DOHH2 (cell line): Measurements from ENCODE around the gene ZNF512.

ENCODE experiments used
- H3F3A ChIP-seq: fragments of 200-600 bp; sonication (generic), shearing (Covaris generic); 2 replicates; pipeline ENCODE4 v1.6.0; 2016; ENCODE audit warnings: antibody characterized with exemption, mild to moderate bottlenecking; ENCODE audit not compliant: control insufficient read depth, insufficient read depth
- H3K27ac ChIP-seq: fragments of 200-600 bp; sonication (generic); 2 replicates; pipeline ENCODE4 v1.5.1; 2014; ENCODE audit warnings: low read depth, mild to moderate bottlenecking, low read length, moderate library complexity
- H3K27me3 ChIP-seq: fragments of 200-600 bp; sonication (generic); 2 replicates; pipeline ENCODE4 v1.6.1; 2014; ENCODE audit warnings: mild to moderate bottlenecking, low read length, mixed read lengths; ENCODE audit not compliant: control insufficient read depth
- H3K36me3 ChIP-seq: fragments of 200-600 bp; sonication (generic); 2 replicates; pipeline ENCODE4 v1.6.1; 2014; ENCODE audit warnings: mild to moderate bottlenecking, low read length, moderate library complexity, mixed read lengths; ENCODE audit not compliant: control insufficient read depth
- H3K4me1 ChIP-seq: fragments of 200-600 bp; sonication (generic); 2 replicates; pipeline ENCODE4 v1.6.1; 2014; ENCODE audit warnings: mild to moderate bottlenecking, low read length, mixed read lengths; ENCODE audit not compliant: control insufficient read depth
- H3K4me2 ChIP-seq: fragments of 200-600 bp; sonication (generic); 2 replicates; pipeline ENCODE4 v1.6.0; 2014; ENCODE audit warnings: mild to moderate bottlenecking, low read length, moderate library complexity
- H3K4me3 ChIP-seq: fragments of 200-600 bp; sonication (generic); 2 replicates; pipeline ENCODE4 v1.5.1; 2014; ENCODE audit warnings: mild to moderate bottlenecking, low read length, mixed read lengths
- H3K79me2 ChIP-seq: fragments of 200-600 bp; sonication (generic); 2 replicates; pipeline ENCODE4 v1.6.1; 2014; ENCODE audit warnings: mild to moderate bottlenecking, low read length, mixed read lengths; ENCODE audit not compliant: control insufficient read depth
- H3K9me2 ChIP-seq: fragments of 200-600 bp; sonication (generic); replicated peaks from 2 replicates; pipeline ENCODE4 v1.6.1; 2014; ENCODE audit warnings: mild to moderate bottlenecking, low read length, mixed read lengths; ENCODE audit not compliant: control insufficient read depth
- H3K9me3 ChIP-seq: fragments of 200-600 bp; sonication (generic); 2 replicates; pipeline ENCODE4 v1.6.1; 2014; ENCODE audit warnings: antibody characterized with exemption, low read length, mixed read lengths; ENCODE audit not compliant: control insufficient read depth, insufficient read depth
- H4K20me1 ChIP-seq: fragments of 200-600 bp; sonication (generic); 2 replicates; pipeline ENCODE4 v1.6.0; 2014; ENCODE audit warnings: low read depth, mild to moderate bottlenecking, antibody characterized with exemption, low read length, moderate library complexity; ENCODE audit not compliant: control insufficient read depth, insufficient read depth
- EZH2phosphoT487 ChIP-seq: fragments of 200-600 bp; sonication (generic); IDR thresholded peaks from 2 replicates; pipeline ENCODE4 v1.6.1; 2017; ENCODE audit warnings: borderline replicate concordance, mild to moderate bottlenecking, antibody characterized with exemption, low read length, moderate library complexity, mixed read lengths
- TF ChIP-seq, protein P1 (sequence below): fragments of 200-600 bp; sonication (generic); IDR thresholded peaks from one replicate; pipeline ENCODE4 v1.5.1; 2014; ENCODE audit warnings: antibody characterized with exemption, mild to moderate bottlenecking, low read depth, low read length; ENCODE audit not compliant: poor library complexity, severe bottlenecking

ZNF512 gene

DNA sequence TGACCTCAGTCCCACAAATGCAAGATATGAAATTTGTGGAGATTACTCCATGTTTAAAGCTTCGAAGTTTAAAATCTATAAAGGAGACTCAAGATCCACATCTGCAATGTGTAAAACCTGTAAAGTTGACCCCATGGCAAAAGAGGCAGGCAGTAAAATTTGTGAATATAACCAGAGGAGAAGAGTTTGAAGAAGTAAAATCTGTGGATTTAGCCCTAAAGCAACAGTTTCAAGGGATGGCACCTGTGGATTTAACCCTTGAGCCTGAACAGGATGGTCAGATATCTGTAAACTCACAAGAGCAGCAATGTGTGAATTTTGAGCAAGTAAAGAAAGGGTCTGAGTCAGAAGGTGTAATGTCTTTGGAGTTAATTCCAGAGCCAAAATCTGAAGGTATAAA lies 11.2 kb upstream of the ZNF512 start:
- Histone ChIP-seq H3K27me3 (peaks cover 15% of the 10 kb centered on the region), H3K4me2 (no peak overlapping the region), H3K27ac (no peak overlapping the region), H3K9me3 (no peaks in the 10 kb centered on the region), H4K20me1 (no peaks in the 10 kb centered on the region), H3K9me2 (no peaks in the 10 kb centered on the region), H3K4me1 (no peaks in the 10 kb centered on the region), H3K36me3 (no peaks in the 10 kb centered on the region), H3K4me3 (no peak overlapping the region), H3F3A (no peaks in the 10 kb centered on the region), H3K79me2 (no peaks in the 10 kb centered on the region)
- TF ChIP-seq, protein P1, sequence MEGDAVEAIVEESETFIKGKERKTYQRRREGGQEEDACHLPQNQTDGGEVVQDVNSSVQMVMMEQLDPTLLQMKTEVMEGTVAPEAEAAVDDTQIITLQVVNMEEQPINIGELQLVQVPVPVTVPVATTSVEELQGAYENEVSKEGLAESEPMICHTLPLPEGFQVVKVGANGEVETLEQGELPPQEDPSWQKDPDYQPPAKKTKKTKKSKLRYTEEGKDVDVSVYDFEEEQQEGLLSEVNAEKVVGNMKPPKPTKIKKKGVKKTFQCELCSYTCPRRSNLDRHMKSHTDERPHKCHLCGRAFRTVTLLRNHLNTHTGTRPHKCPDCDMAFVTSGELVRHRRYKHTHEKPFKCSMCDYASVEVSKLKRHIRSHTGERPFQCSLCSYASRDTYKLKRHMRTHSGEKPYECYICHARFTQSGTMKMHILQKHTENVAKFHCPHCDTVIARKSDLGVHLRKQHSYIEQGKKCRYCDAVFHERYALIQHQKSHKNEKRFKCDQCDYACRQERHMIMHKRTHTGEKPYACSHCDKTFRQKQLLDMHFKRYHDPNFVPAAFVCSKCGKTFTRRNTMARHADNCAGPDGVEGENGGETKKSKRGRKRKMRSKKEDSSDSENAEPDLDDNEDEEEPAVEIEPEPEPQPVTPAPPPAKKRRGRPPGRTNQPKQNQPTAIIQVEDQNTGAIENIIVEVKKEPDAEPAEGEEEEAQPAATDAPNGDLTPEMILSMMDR = no peak

DNA sequence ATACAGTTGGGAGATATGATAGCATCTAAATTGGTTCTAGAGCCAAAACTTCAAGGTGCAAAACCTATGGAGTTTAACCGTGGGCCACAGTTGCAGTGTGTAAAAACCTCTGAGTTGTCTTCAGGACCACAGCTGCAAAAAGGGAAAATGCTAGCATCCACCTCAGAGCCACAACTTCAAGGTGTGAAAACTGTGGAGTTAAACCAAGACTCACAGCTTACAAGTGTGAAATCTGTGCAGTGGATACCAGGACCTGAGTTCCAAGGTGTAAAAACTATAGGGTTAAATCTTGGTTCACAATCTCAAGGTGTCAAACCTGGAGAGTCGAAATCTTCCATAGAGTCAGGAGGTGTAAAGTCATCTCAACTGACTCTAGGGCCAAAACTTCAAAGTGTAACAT lies 10.4 kb upstream of the ZNF512 start:
- H3K79me2 ChIP-seq = no peaks in the 10 kb centered on the region
- peaks cover 1% of the 10 kb centered on the region; the same call in 1 of the 2 replicates for H3K9me3 ChIP-seq
- no peaks in the 10 kb centered on the region for H3K9me2 ChIP-seq
- no peaks in the 10 kb centered on the region for H3F3A ChIP-seq
- no peak overlapping the region for H3K4me3 ChIP-seq
- peaks cover 15% of the 10 kb centered on the region for H3K27me3 ChIP-seq
- H3K4me1 ChIP-seq = no peaks in the 10 kb centered on the region
- no peak overlapping the region for H3K4me2 ChIP-seq
- H4K20me1 ChIP-seq = no peaks in the 10 kb centered on the region
- TF ChIP-seq EZH2phosphoT487 = no peak
- TF ChIP-seq, protein P1 = no peak
- H3K27ac ChIP-seq = no peak overlapping the region
- H3K36me3 ChIP-seq = no peaks in the 10 kb centered on the region

DNA sequence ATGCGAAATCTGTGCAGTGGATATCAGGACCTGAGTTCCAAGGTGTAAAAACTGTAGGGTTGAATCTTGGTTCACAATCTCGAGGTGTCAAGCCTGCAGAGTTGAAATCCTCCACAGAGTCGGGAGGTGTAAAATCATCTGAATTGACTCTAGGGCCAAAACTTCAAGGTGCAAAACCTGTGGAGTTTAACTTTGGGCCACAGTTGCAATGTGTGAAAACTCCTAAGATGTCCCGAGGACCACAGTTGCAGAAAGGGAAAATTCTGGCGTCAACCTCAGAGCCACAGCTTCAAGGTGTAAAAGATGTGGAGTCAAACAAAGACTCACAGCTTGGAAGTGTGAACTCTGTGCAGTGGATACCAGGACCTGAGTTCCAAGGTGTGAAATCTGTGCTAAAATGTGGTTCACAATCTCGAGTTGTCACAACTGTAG lies 9.8 kb upstream of the ZNF512 start:
- Histone ChIP-seq H3K27me3 (peaks cover 10% of the 10 kb centered on the region), H4K20me1 (no peaks in the 10 kb centered on the region), H3F3A (no peaks in the 10 kb centered on the region), H3K79me2 (no peaks in the 10 kb centered on the region), H3K4me3 (no peak overlapping the region), H3K9me3 (peaks cover 4% of the 10 kb centered on the region; the same call in 1 of the 2 replicates), H3K27ac (no peak overlapping the region), H3K4me1 (no peaks in the 10 kb centered on the region), H3K36me3 (no peaks in the 10 kb centered on the region), H3K9me2 (no peaks in the 10 kb centered on the region), H3K4me2 (no peak overlapping the region)
- TF ChIP-seq, protein P1 = no peak
- TF ChIP-seq EZH2phosphoT487 = no peak
